HepG2 (cell line): Measurements from ENCODE around the gene KCNMA1. TPM values are rescaled to one million over a fixed set of nuclear protein-coding genes. Genes with fewer than 3 reads are reported as not detected.

Experiments
- ATAC-seq: fragments of 200-7000 bp; cut with Tn5 transposase; 3 replicates; pipeline ENCODE4 v1.9.1; 2020; ENCODE audit warnings: mild to moderate bottlenecking, moderate library complexity
- BruUV-seq: library from RNA; stranded (reverse); fragments of 400-500 nt; replicated peaks from 2 replicates; lab custom pipeline; 2021; lab: Mats Ljungman, UMichigan
- CTCF ChIA-PET: fragments of 300-600 bp; formaldehyde crosslinking; extraction: SDS; loops from one replicate; lab custom pipeline; 2021; ENCODE audit warnings: low total read pairs, inconsistent platforms, low intra/inter-chr PET ratio; lab: Yijun Ruan, JAX
- POLR2A ChIA-PET: fragments of 350-600 bp; sonication (Branson Sonifier 250); formaldehyde crosslinking; loops from one replicate; lab custom pipeline; 2020; ENCODE audit warnings: antibody characterized with exemption, inconsistent platforms; lab: Yijun Ruan, JAX
- DNase-seq: peaks from one replicate; pipeline ENCODE4 v3.0.0-alpha.2; 2015; ENCODE audit warnings: low spot score
- FAIRE-seq: peaks from 3 replicates; lab custom pipeline; 2011; peaks lifted over from hg19 to GRCh38; lab: Jason Lieb, UNC
- H2AFZ ChIP-seq: one replicate; pipeline ENCODE4 v1.6.1; 2011; ENCODE audit warnings: low read length, inconsistent platforms
- H3K27ac ChIP-seq: fragments of 300-600 bp; 3 replicates; pipeline ENCODE4 v1.8.0; 2011; ENCODE audit warnings: mixed run types, mild to moderate bottlenecking, mixed read lengths, low read length, inconsistent platforms; ENCODE audit not compliant: insufficient read depth; ENCODE audit errors: extremely low read length
- H3K27me3 ChIP-seq, 2 experiments: fragments of 200-600 bp in 1 of 2; 2 replicates in 1 of 2; 3 replicates in 1 of 2; pipeline versions ENCODE4 v1.6.0 to v1.8.0; 2011; ENCODE audit warnings: low read length in 2 of 2, mild to moderate bottlenecking in 2 of 2, moderate library complexity in 2 of 2, inconsistent platforms in 1 of 2; ENCODE audit not compliant: insufficient read depth in 2 of 2, control insufficient read depth in 1 of 2
- H3K36me3 ChIP-seq, 2 experiments: fragments of 200-600 bp in 1 of 2; replicated peaks in 1 of 2; 2 replicates in 1 of 2; 3 replicates in 1 of 2; pipeline versions ENCODE4 v1.5.1 to v1.8.0; 2011; ENCODE audit warnings: low read length in 2 of 2, inconsistent platforms in 1 of 2; ENCODE audit not compliant: insufficient read depth in 2 of 2, control insufficient read depth in 1 of 2
- H3K4me1 ChIP-seq: 2 replicates; pipeline ENCODE4 v1.5.1; 2012; ENCODE audit warnings: low read length, inconsistent platforms; ENCODE audit not compliant: insufficient read depth
- H3K4me2 ChIP-seq: 2 replicates; pipeline ENCODE4 v1.6.0; 2011; ENCODE audit warnings: low read depth, low read length, inconsistent platforms
- H3K4me3 ChIP-seq, 3 experiments: fragments of 200-600 bp in 1 of 3; sonication (generic), shearing (Covaris generic) in 1 of 3; replicated peaks in 1 of 3; 2 replicates each; pipeline ENCODE4 v1.5.1; 2011 to 2016; ENCODE audit warnings: low read length in 3 of 3, inconsistent platforms in 2 of 3, low read depth in 2 of 3, mild to moderate bottlenecking in 2 of 3, control low read depth in 1 of 3, mixed read lengths in 1 of 3; ENCODE audit not compliant: insufficient read depth in 1 of 3
- H3K79me2 ChIP-seq: one replicate; pipeline ENCODE4 v1.6.1; 2011; ENCODE audit warnings: low read length, inconsistent platforms; ENCODE audit not compliant: insufficient read depth
- H3K9ac ChIP-seq: 2 replicates; pipeline ENCODE4 v1.6.0; 2011; ENCODE audit warnings: mild to moderate bottlenecking, low read depth, low read length, inconsistent platforms; ENCODE audit not compliant: insufficient read depth
- H3K9me3 ChIP-seq: 2 replicates; pipeline ENCODE4 v1.5.1; 2012; ENCODE audit warnings: mild to moderate bottlenecking, low read length
- H4K20me1 ChIP-seq: 2 replicates; pipeline ENCODE4 v1.6.0; 2011; ENCODE audit warnings: inconsistent platforms, mild to moderate bottlenecking, low read length, moderate library complexity; ENCODE audit not compliant: insufficient read depth
- ASH2L ChIP-seq: fragments of 300-600, 200-600 bp; sonication (generic); IDR thresholded peaks from 2 replicates; pipeline ENCODE4 v1.7.0; 2017; ENCODE audit warnings: low read depth, mild to moderate bottlenecking, moderate library complexity, mixed read lengths, low read length; ENCODE audit not compliant: insufficient read length
- CC2D1A ChIP-seq: sonication (generic); formaldehyde crosslinking; IDR thresholded peaks from 2 replicates; pipeline ENCODE4 v1.8.1; 2023; ENCODE audit warnings: mild to moderate bottlenecking, missing genetic modification reagents
- FOSL1 ChIP-seq: sonication (generic); formaldehyde crosslinking; IDR thresholded peaks from 2 replicates; pipeline ENCODE4 v1.9.0; 2021; ENCODE audit warnings: missing genetic modification reagents, borderline replicate concordance
- FOXA3 ChIP-seq: IDR thresholded peaks from 2 replicates; pipeline ENCODE4 v1.6.1; 2016; ENCODE audit warnings: missing genetic modification reagents, missing compliant biosample characterization
- HDAC2 ChIP-seq: sonication (generic); formaldehyde crosslinking; IDR thresholded peaks from 2 replicates; pipeline ENCODE4 v1.4.0; 2020; ENCODE audit warnings: missing genetic modification reagents
- ZNF329 ChIP-seq: sonication (generic); formaldehyde crosslinking; IDR thresholded peaks from 2 replicates; pipeline ENCODE4 v1.9.0; 2021; ENCODE audit warnings: low read depth, mild to moderate bottlenecking, missing genetic modification reagents
- ZNF441 ChIP-seq: sonication (generic); formaldehyde crosslinking; IDR thresholded peaks from 2 replicates; pipeline ENCODE4 v1.7.0; 2021; ENCODE audit warnings: missing genetic modification reagents, borderline replicate concordance
- ZNF562 ChIP-seq: sonication (generic); formaldehyde crosslinking; IDR thresholded peaks from 2 replicates; pipeline ENCODE4 v1.8.0; 2022; ENCODE audit warnings: missing genetic modification reagents, borderline replicate concordance
- ZNF616 ChIP-seq: sonication (generic); formaldehyde crosslinking; IDR thresholded peaks from 2 replicates; pipeline ENCODE4 v1.5.0; 2020; ENCODE audit warnings: low read depth, mild to moderate bottlenecking, missing genetic modification reagents
- ZNF878 ChIP-seq: sonication (generic); formaldehyde crosslinking; IDR thresholded peaks from 2 replicates; pipeline ENCODE4 v1.8.1; 2023; ENCODE audit warnings: mild to moderate bottlenecking, missing genetic modification reagents, moderate library complexity
- WGBS: methylation state at CpG from one replicate; pipeline ENCODE4 v1.1.6; 2017; ENCODE audit warnings: low lambda C conversion rate; 5-methylcytosine and 5-hydroxymethylcytosine counted together
- in situ Hi-C: cut with HindIII; loops from 2 replicates; pipeline ENCODE4 v1.10.0; 2017; ENCODE audit warnings: low pct_unique_long_range_greater_than_20kb; ENCODE audit not compliant: extremely low pct_ligation_motif_present
- intact Hi-C: fragments of 100-400 bp; cut with micrococcal nuclease; formaldehyde crosslinking; loops from one replicate; pipeline ENCODE4 v1.10.0; 2022; ENCODE audit not compliant: unreplicated experiment
- polyA plus RNA-seq, 8 experiments: library from polyadenylated mRNA; depleted of rRNA in 3 of 8; stranded (reverse) in 7 of 8; unstranded in 1 of 8; fragments of >200 nt; fragmentation: Illumina TruSeq in 4 of 8; extraction: Trizol in 4 of 8; gene quantifications; 2 replicates each; pipeline versions ENCODE4 v1.2.1 to v1.2.3, GENCODE V29; 2011 to 2016; ENCODE audit warnings: low read depth in 4 of 8, missing spikeins in 1 of 8, mixed read lengths in 1 of 8; ENCODE audit not compliant: insufficient read depth in 1 of 8
- total RNA-seq, 5 experiments: library from RNA; depleted of rRNA; stranded (reverse); fragments of >200 nt; fragmentation: Illumina TruSeq; extraction: Trizol; gene quantifications; 2 replicates each; pipeline ENCODE4 v1.2.3, GENCODE V29; 2016; ENCODE audit warnings: low read depth in 1 of 5
- TF ChIP-seq, protein P1 (sequence below): sonication (generic); formaldehyde crosslinking; IDR thresholded peaks from 2 replicates; pipeline ENCODE4 v1.5.1; 2020; ENCODE audit warnings: mild to moderate bottlenecking, missing genetic modification reagents, moderate library complexity
- TF ChIP-seq, protein P2 (sequence below): sonication (generic); formaldehyde crosslinking; IDR thresholded peaks from 2 replicates; pipeline ENCODE4 v1.4.0; 2020; ENCODE audit warnings: missing genetic modification reagents, borderline replicate concordance
- TF ChIP-seq, protein P3 (sequence below): sonication (generic); formaldehyde crosslinking; IDR thresholded peaks from 2 replicates; pipeline ENCODE4 v1.5.0; 2020; ENCODE audit warnings: missing genetic modification reagents
- TF ChIP-seq, protein P4 (sequence below): sonication (generic); formaldehyde crosslinking; IDR thresholded peaks from 2 replicates; pipeline ENCODE4 v1.5.0; 2020; ENCODE audit warnings: missing genetic modification reagents

The KCNMA1 gene
- total and polyA plus RNA-seq, 2 of the 13 experiments (the other 11 are each of a cell fraction or from before 2014, with no cell fraction given) = 0.02 TPM; not detected in 1

DNA sequence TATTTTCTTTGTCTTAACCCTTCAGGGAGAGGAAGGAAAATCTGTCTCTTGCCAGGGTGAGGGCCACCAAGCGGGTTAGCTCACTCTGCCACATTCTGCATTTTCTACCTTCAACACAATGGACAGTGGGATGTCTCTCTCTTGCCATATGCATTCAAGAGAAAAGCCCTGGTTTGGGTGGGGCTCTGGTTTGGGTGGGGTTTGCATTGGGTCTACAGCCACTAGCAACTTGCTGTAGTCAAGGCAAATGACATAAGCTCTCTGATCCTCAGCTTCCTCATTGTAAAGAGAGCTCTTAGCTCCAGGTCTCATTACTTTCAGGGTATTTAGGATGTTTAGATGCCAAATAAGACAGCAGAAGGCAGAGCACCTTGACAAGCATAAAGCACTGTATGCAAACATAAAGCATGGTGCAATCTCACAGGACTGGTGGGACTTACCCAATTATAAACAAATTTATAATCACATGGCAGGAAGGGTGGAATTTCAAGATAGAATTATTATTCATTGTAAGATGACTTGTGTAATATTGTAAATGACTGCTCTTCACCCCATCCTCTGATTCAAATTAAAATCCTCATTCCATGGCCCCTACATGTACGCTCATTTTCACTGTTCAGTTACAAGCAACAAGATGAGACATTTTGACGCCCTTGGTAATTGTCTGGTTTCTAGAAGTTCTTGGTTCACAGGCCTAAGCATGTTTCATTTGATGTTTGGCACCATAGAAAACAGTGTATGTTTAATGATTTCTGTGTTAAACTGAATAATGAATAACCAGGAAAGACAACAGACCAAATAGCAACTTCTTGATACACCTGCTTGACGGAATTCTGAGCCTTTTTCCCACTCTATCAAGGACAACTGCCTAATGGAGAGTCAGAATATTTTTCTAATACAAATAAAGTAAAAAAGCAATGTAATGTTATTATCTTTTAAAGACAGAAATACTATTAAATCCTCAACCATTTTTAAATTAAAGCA is 258.9 kb downstream of the KCNMA1 start:
- CTCF ChIA-PET = no interaction called here
- no peak overlapping the region for H3K4me3 ChIP-seq
- no peaks in the 10 kb centered on the region for H3K36me3 ChIP-seq
- no peak overlapping the region for H3K27ac ChIP-seq
- no peaks in the 10 kb centered on the region for H3K79me2 ChIP-seq
- H3K4me2 ChIP-seq = no peak overlapping the region
- H3K9me3 ChIP-seq = no peaks in the 10 kb centered on the region
- no peak overlapping the region for H3K9ac ChIP-seq
- H2AFZ ChIP-seq = no peak overlapping the region
- POLR2A ChIA-PET = no interaction called here
- intact Hi-C loops (no loop called here), in situ Hi-C loops (no loop called here)
- H3K27me3 ChIP-seq = no peaks in the 10 kb centered on the region
- ATAC-seq = no peak
- no peak for FAIRE-seq
- DNase-seq = no peak
- H3K4me1 ChIP-seq = no peaks in the 10 kb centered on the region
- 21% methylated on average over 4 of the region's 4 CpGs for WGBS
- no peaks in the 10 kb centered on the region for H4K20me1 ChIP-seq
- BruUV-seq = no TSS peak
- TF ChIP-seq HDAC2 (CRISPR knock-in tag) = no peak
- no peak for TF ChIP-seq FOSL1
- TF ChIP-seq ZNF878 (CRISPR knock-in tag) = no peak
- TF ChIP-seq, protein P1, sequence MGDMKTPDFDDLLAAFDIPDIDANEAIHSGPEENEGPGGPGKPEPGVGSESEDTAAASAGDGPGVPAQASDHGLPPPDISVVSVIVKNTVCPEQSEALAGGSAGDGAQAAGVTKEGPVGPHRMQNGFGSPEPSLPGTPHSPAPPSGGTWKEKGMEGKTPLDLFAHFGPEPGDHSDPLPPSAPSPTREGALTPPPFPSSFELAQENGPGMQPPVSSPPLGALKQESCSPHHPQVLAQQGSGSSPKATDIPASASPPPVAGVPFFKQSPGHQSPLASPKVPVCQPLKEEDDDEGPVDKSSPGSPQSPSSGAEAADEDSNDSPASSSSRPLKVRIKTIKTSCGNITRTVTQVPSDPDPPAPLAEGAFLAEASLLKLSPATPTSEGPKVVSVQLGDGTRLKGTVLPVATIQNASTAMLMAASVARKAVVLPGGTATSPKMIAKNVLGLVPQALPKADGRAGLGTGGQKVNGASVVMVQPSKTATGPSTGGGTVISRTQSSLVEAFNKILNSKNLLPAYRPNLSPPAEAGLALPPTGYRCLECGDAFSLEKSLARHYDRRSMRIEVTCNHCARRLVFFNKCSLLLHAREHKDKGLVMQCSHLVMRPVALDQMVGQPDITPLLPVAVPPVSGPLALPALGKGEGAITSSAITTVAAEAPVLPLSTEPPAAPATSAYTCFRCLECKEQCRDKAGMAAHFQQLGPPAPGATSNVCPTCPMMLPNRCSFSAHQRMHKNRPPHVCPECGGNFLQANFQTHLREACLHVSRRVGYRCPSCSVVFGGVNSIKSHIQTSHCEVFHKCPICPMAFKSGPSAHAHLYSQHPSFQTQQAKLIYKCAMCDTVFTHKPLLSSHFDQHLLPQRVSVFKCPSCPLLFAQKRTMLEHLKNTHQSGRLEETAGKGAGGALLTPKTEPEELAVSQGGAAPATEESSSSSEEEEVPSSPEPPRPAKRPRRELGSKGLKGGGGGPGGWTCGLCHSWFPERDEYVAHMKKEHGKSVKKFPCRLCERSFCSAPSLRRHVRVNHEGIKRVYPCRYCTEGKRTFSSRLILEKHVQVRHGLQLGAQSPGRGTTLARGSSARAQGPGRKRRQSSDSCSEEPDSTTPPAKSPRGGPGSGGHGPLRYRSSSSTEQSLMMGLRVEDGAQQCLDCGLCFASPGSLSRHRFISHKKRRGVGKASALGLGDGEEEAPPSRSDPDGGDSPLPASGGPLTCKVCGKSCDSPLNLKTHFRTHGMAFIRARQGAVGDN (CRISPR knock-in tag) = no peak
- TF ChIP-seq, protein P2, sequence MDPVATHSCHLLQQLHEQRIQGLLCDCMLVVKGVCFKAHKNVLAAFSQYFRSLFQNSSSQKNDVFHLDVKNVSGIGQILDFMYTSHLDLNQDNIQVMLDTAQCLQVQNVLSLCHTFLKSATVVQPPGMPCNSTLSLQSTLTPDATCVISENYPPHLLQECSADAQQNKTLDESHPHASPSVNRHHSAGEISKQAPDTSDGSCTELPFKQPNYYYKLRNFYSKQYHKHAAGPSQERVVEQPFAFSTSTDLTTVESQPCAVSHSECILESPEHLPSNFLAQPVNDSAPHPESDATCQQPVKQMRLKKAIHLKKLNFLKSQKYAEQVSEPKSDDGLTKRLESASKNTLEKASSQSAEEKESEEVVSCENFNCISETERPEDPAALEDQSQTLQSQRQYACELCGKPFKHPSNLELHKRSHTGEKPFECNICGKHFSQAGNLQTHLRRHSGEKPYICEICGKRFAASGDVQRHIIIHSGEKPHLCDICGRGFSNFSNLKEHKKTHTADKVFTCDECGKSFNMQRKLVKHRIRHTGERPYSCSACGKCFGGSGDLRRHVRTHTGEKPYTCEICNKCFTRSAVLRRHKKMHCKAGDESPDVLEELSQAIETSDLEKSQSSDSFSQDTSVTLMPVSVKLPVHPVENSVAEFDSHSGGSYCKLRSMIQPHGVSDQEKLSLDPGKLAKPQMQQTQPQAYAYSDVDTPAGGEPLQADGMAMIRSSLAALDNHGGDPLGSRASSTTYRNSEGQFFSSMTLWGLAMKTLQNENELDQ (CRISPR knock-in tag) = no peak
- no peak for TF ChIP-seq ZNF329 (CRISPR knock-in tag)
- no peak for TF ChIP-seq FOXA3
- no peak for TF ChIP-seq ZNF562 (CRISPR knock-in tag)
- TF ChIP-seq, protein P3, sequence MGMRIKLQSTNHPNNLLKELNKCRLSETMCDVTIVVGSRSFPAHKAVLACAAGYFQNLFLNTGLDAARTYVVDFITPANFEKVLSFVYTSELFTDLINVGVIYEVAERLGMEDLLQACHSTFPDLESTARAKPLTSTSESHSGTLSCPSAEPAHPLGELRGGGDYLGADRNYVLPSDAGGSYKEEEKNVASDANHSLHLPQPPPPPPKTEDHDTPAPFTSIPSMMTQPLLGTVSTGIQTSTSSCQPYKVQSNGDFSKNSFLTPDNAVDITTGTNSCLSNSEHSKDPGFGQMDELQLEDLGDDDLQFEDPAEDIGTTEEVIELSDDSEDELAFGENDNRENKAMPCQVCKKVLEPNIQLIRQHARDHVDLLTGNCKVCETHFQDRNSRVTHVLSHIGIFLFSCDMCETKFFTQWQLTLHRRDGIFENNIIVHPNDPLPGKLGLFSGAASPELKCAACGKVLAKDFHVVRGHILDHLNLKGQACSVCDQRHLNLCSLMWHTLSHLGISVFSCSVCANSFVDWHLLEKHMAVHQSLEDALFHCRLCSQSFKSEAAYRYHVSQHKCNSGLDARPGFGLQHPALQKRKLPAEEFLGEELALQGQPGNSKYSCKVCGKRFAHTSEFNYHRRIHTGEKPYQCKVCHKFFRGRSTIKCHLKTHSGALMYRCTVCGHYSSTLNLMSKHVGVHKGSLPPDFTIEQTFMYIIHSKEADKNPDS (CRISPR knock-in tag) = no peak
- no peak for TF ChIP-seq ASH2L
- TF ChIP-seq CC2D1A (CRISPR knock-in tag) = no peak
- no peak for TF ChIP-seq ZNF616 (CRISPR knock-in tag)
- TF ChIP-seq, protein P4, sequence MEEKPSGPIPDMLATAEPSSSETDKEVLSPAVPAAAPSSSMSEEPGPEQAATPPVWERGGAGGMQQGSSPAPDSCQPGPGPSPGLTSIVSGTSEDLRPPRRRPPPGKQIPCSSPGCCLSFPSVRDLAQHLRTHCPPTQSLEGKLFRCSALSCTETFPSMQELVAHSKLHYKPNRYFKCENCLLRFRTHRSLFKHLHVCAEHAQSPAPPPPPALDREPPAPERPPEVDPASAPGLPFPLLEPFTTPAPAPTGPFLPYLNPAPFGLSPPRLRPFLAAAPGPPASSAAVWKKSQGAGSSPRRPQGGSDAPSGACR = no peak
- TF ChIP-seq ZNF441 (CRISPR knock-in tag) = no peak
